NCI-H748 (cell line): ENCODE data around the gene APOC4.
"Not testable (repeated sequence)": the region's sequence is repeated elsewhere in the genome, so short reads cannot be mapped to it uniquely, and the experiment has no call there.

Experiments used
- DNase-seq: peaks from one replicate; lab custom pipeline; 2025; ENCODE audit not compliant: unreplicated experiment; lab: John Stamatoyannopoulos, UW

Gene APOC4, protein sequence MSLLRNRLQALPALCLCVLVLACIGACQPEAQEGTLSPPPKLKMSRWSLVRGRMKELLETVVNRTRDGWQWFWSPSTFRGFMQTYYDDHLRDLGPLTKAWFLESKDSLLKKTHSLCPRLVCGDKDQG

GRCh38 chr19:44942067-44942571 lies at the start of gene APOC4:
Gene APOC4, plus strand, starts transcription at chr19:44942237. Its CDS starts 41 bp downstream, at chr19:44942278.
- DNase-seq: no peak

GRCh38 chr19:44892932-44893331 lies 49.1 kb upstream of the APOC4 start:
- no peak for DNase-seq

DNA sequence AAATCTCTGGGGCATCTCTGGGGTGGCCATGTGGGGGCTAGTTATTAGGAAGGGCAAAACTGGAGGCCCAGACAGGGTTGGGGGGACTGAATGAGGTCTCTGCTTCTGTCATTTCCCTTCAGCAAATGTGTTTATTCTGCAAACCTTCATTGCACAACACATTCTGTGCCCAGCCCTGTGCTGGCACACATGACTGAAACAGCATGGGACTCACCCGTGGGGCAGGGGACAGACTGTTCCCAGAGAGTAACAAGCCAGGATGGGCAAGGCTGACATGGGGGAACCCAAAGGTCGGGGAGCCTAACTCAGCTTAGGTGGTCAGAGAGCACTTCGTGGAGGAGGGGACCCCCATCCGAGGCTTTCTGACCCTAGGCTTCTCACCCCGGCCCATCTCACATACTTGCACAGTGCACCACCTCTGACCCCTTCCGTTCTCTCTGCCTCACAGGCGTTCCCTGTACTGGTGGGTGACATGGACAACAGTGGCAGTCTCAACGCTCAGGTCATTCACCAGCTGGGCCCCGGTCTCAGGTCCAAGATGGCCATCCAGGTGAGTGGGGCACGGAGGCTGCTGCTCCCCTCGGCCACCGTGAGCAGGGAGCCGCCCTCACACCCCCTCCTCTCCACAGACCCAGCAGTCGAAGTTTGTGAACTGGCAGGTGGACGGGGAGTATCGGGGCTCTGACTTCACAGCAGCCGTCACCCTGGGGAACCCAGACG lies 48.5 kb upstream of the APOC4 start:
- DNase-seq: no peak

DNA sequence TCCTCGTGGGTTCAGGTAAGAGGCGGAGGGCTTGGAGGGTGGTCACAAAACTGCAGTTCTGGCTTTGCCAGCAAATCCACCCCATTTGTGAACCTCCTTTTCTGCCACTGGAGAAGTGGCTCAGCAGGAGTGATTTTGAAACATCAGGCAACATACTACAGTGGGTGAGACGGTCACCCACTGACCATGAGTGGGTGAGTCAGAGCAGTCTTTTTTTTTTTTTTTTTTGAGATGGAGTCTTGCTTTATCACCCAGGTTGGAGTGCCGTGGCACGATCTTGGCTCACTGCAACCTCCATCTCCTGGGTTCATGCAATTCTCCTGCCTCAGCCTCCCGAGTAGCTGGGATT lies 48.0 kb upstream of the APOC4 start:
- DNase-seq: no peak

DNA sequence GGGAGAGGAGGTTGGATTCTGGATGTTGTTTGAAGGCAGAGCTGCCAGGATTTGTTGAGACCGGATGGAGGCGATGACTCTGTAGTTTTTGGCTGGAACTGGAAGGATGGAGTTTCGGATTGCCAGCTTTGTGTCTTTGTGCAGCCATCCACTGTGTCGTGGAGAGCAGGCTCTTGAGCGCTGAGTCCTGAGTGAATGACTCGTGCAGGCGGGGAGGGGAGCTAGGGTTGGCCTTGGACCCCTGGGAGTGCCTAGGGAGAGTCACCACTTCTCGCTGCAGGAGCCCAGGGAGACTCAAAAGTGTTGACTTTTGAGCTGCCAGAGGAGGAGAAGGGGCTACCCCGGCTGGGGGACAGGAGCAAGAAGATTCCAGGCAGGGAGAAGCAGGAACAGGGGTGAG lies 47.1 kb upstream of the APOC4 start:
- DNase-seq: no peak

DNA sequence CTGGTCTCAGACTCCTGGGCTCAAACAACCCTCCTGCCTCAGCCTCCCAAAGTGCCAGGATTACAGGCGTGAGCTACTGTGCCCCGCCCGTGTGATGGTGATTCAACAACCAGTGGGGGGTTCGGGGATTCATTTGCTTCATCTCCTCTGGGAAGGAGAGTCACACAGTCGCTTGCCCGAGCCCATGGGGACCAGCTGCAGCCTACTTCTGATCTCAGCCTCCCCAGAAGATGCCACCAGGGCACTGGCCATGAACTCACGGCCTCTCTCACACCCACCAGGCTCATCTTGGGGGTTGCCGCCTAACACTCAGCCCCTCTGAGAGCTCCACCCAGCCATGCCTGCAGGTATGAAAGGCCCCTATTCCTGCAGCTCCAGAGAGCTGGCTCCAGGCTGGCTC lies 44.2 kb upstream of the APOC4 start:
- no peak for DNase-seq

DNA sequence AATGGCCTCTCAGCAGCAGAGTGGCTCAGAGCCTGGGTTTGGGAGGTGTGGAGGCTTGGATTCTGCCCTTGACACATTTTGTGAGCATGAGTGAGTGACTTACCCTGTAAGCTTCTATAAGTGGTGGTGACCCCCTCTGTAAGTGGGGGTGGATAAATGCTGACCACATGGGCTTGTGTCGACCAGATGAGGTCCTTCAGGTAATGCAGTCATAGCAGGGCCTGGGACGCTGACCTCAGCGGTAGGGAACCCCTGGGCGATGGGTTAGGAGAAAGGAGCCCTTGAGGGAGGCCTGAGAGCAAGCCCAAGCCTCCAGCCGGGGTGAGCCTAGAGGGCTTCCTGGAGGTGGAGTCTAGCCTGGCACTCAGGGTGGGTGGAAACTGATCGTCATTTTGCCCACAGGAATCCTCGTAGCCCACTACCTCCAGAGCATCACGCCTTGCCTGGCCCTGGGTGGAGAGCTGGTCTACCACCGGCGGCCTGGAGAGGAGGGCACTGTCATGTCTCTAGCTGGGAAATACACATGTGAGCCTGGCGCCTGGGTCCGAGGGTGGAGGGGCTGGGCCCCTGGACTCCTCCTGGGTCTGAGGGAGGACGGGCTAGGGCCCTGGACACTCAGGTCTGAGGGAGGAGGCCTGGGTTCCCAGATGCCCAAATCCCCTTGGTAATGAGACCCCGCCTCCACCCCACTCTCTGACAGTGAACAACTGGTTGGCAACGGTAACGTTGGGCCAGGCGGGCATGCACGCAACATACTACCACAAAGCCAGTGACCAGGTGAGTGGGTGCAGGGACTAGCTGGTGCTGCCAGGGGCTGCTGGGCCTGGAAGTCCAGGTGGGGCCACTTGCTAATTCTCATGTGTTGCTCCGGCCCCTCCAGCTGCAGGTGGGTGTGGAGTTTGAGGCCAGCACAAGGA lies 41.5 kb upstream of the APOC4 start:
- DNase-seq: no peak

GRCh38 chr19:44903216-44903601 lies 38.8 kb upstream of the APOC4 start:
- no peak for DNase-seq

- DNase-seq: peak; percentile 58
Observed at GRCh38 chr19:44903602-44904425, 38.2 kb upstream of the APOC4 start.

DNA sequence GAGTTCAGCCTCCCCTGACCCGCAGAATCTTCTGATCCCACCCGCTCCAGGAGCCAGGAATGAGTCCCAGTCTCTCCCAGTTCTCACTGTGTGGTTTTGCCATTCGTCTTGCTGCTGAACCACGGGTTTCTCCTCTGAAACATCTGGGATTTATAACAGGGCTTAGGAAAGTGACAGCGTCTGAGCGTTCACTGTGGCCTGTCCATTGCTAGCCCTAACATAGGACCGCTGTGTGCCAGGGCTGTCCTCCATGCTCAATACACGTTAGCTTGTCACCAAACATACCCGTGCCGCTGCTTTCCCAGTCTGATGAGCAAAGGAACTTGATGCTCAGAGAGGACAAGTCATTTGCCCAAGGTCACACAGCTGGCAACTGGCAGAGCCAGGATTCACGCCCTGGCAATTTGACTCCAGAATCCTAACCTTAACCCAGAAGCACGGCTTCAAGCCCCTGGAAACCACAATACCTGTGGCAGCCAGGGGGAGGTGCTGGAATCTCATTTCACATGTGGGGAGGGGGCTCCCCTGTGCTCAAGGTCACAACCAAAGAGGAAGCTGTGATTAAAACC lies 37.5 kb upstream of the APOC4 start:
- DNase-seq: no peak

GRCh38 chr19:44905437-44906160 lies 36.4 kb upstream of the APOC4 start, which contains the start of gene APOE:
Gene APOE, plus strand, starts transcription at chr19:44905796. Its CDS starts 829 bp downstream, at chr19:44906625.
- DNase-seq: no peak

DNA sequence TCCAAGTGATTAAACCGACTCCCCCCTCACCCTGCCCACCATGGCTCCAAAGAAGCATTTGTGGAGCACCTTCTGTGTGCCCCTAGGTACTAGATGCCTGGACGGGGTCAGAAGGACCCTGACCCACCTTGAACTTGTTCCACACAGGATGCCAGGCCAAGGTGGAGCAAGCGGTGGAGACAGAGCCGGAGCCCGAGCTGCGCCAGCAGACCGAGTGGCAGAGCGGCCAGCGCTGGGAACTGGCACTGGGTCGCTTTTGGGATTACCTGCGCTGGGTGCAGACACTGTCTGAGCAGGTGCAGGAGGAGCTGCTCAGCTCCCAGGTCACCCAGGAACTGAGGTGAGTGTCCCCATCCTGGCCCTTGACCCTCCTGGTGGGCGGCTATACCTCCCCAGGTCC lies 34.4 kb upstream of the APOC4 start:
- no peak for DNase-seq

DNA sequence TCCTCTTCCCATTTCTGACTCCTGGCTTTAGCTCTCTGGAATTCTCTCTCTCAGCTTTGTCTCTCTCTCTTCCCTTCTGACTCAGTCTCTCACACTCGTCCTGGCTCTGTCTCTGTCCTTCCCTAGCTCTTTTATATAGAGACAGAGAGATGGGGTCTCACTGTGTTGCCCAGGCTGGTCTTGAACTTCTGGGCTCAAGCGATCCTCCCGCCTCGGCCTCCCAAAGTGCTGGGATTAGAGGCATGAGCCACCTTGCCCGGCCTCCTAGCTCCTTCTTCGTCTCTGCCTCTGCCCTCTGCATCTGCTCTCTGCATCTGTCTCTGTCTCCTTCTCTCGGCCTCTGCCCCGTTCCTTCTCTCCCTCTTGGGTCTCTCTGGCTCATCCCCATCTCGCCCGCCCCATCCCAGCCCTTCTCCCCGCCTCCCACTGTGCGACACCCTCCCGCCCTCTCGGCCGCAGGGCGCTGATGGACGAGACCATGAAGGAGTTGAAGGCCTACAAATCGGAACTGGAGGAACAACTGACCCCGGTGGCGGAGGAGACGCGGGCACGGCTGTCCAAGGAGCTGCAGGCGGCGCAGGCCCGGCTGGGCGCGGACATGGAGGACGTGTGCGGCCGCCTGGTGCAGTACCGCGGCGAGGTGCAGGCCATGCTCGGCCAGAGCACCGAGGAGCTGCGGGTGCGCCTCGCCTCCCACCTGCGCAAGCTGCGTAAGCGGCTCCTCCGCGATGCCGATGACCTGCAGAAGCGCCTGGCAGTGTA lies 33.8 kb upstream of the APOC4 start:
- DNase-seq: no peak

DNA sequence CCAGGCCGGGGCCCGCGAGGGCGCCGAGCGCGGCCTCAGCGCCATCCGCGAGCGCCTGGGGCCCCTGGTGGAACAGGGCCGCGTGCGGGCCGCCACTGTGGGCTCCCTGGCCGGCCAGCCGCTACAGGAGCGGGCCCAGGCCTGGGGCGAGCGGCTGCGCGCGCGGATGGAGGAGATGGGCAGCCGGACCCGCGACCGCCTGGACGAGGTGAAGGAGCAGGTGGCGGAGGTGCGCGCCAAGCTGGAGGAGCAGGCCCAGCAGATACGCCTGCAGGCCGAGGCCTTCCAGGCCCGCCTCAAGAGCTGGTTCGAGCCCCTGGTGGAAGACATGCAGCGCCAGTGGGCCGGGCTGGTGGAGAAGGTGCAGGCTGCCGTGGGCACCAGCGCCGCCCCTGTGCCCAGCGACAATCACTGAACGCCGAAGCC lies 33.2 kb upstream of the APOC4 start:
- no peak for DNase-seq

DNA sequence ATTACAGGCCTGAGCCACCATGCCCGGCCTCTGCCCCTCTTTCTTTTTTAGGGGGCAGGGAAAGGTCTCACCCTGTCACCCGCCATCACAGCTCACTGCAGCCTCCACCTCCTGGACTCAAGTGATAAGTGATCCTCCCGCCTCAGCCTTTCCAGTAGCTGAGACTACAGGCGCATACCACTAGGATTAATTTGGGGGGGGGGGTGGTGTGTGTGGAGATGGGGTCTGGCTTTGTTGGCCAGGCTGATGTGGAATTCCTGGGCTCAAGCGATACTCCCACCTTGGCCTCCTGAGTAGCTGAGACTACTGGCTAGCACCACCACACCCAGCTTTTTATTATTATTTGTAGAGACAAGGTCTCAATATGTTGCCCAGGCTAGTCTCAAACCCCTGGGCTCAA lies 32.3 kb upstream of the APOC4 start:
- no peak for DNase-seq

DNA sequence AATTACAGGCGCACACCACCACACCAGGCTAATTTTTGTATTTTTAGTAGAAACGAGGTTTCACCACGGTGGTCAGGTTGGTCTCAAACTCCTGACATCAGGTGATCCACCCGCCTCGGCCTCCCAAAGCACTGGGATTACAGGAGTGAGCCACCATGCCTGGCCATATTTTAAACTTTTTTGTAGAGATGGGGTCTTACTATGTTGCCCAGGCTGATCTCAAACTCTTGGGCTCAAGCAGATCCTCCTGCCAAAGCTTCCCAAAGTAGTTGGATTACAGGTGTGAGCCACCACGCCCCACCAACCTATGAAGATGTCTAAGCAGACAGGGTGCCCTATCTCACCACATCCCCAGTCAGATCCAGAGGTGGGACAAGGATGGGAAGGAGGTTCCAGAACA lies 30.1 kb upstream of the APOC4 start:
- not testable (repeated sequence) for DNase-seq

GRCh38 chr19:44912854-44913253 lies 29.2 kb upstream of the APOC4 start:
- no peak for DNase-seq

DNA sequence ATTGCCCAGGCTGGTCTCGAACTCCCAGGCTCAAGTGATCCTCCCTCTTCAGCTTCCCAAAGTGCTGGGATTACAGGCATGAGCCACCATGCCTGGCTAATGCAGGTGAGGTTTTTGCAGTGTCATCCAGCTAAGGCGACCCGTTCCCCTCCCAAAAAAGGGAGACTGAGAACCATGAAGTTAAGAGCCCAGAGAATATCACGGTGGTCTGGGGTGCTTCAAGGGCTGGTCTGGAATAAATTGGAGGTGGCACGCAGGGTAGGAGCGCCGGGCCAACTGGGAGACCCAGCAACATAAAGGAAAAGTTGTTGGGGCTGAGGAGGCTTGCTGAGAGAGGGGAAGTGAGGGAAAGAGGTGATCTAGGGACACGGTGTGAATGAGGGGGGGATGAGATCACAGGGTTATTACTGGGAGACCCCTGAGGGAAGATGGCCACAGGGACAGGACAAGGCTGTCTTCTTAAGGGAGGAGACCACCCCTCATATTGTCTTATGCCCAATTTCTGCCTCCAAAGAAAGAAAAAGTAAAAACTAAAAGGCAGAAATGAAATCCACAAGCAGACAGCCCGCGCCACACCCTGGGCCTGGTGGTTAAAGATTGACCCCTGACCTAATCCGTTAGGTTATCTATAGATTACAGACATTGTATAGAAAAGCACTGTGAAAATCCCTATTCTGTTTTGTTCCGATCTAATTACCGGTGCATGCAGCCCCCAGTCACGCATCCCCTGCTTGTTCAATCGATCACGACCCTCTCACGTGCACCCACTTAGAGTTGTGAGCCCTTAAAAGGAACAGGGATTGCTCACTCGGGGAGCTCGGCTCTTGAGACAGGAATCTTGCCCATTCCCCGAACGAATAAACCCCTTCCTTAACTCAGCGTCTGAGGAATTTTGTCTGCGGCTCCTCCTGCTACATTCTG lies 28.3 kb upstream of the APOC4 start:
- DNase-seq: not testable (repeated sequence)
